ENCODE measurements around the gene CCDC12.

The CCDC12 gene

DNA sequence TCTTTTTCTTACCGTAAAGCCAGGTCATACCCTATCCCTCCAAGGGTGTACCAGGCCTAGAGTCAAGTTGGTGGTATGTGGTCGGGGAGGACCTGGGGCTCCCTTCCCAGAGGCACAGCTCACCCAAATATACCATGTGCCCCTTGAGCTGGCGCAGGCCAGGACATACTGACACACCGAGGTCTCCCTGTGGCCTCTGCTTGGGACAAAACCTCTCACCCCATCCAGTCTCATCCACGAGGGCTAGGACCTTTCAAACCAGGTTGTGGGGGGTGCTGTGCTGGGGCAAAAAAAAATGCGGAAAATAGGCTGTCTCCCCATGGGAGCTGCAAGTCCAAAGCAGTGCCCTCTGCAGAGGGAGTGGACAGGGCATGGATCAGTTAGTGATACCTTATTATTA lies 76.2 kb downstream of the CCDC12 start:
- H3K9me3 ChIP-seq (replicated peaks; ENCODE audit: insufficient read depth, low read length): no peaks in the 10 kb centered on the region
- no peak overlapping the region for H3K4me3 ChIP-seq (ENCODE audit: low read length)

DNA sequence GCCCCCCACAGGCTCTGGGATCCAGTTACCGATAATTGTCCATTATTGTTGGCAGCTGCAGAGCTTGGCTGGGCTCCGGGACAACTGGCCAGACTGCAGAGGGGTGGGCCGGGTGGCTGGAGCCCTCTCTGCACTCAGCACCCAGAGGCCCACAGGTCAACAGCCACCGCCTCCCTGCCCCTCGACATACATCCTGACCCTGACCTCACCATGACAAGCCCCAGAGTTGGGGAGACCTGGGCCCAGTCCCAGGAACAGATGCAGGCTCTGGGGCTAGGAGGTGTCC lies 76.6 kb downstream of the CCDC12 start:
- no peak overlapping the region for H3K9ac ChIP-seq (ENCODE audit: low read length)
- no peak overlapping the region for H3K4me3 ChIP-seq (ENCODE audit: low read length)
- H3K9me2 ChIP-seq (replicated peaks; ENCODE audit: insufficient read depth, low read length): no peaks in the 10 kb centered on the region
- H3K79me2 ChIP-seq (ENCODE audit: low read length): no peaks in the 10 kb centered on the region
- no peak overlapping the region for H3K4me2 ChIP-seq (ENCODE audit: low read depth, low read length)
- H3K36me3 ChIP-seq (replicated peaks; ENCODE audit: insufficient read depth, low read length): no peaks in the 10 kb centered on the region
- H3K4me1 ChIP-seq (ENCODE audit: low read length): no peaks in the 10 kb centered on the region
- H3F3A ChIP-seq (ENCODE audit: insufficient read depth, low read length): no peaks in the 10 kb centered on the region
- no peaks in the 10 kb centered on the region for H3K9me3 ChIP-seq (replicated peaks; ENCODE audit: insufficient read depth, low read length)
- no peak overlapping the region for H3K27ac ChIP-seq (ENCODE audit: low read length)
- TF ChIP-seq, protein P1, sequence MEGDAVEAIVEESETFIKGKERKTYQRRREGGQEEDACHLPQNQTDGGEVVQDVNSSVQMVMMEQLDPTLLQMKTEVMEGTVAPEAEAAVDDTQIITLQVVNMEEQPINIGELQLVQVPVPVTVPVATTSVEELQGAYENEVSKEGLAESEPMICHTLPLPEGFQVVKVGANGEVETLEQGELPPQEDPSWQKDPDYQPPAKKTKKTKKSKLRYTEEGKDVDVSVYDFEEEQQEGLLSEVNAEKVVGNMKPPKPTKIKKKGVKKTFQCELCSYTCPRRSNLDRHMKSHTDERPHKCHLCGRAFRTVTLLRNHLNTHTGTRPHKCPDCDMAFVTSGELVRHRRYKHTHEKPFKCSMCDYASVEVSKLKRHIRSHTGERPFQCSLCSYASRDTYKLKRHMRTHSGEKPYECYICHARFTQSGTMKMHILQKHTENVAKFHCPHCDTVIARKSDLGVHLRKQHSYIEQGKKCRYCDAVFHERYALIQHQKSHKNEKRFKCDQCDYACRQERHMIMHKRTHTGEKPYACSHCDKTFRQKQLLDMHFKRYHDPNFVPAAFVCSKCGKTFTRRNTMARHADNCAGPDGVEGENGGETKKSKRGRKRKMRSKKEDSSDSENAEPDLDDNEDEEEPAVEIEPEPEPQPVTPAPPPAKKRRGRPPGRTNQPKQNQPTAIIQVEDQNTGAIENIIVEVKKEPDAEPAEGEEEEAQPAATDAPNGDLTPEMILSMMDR (IDR thresholded peaks at IDR 0.05; ENCODE audit: low read length): no peak
- TF ChIP-seq EZH2phosphoT487 (IDR thresholded peaks at IDR 0.05; ENCODE audit: low read length) (no peak), EZH2 (optimal IDR thresholded peaks at IDR 0.05; ENCODE audit: low read depth, low read length) (no peak)
- no peaks in the 10 kb centered on the region for H4K20me1 ChIP-seq (ENCODE audit: insufficient read depth, low read length)
- DNase-seq: no peak
- H2AFZ ChIP-seq (ENCODE audit: low read length): no peak overlapping the region
- peaks cover 10% of the 10 kb centered on the region for H3K27me3 ChIP-seq (replicated peaks; ENCODE audit: insufficient read depth, low read length)

More for the DNA sequence above, 76.2 kb downstream of the CCDC12 start:
- Histone ChIP-seq H3K79me2 (ENCODE audit: low read length) (no peaks in the 10 kb centered on the region), H3F3A (ENCODE audit: insufficient read depth, low read length) (no peaks in the 10 kb centered on the region), H3K9ac (ENCODE audit: low read length) (no peak overlapping the region), H3K27me3 (replicated peaks; ENCODE audit: insufficient read depth, low read length) (peaks cover 10% of the 10 kb centered on the region), H3K4me1 (ENCODE audit: low read length) (no peaks in the 10 kb centered on the region), H4K20me1 (ENCODE audit: insufficient read depth, low read length) (no peaks in the 10 kb centered on the region), H3K9me2 (replicated peaks; ENCODE audit: insufficient read depth, low read length) (no peaks in the 10 kb centered on the region), H3K27ac (ENCODE audit: low read length) (no peak overlapping the region), H3K36me3 (replicated peaks; ENCODE audit: insufficient read depth, low read length) (no peaks in the 10 kb centered on the region), H2AFZ (ENCODE audit: low read length) (no peak overlapping the region), H3K4me2 (ENCODE audit: low read depth, low read length) (no peak overlapping the region)
- TF ChIP-seq, protein P1 (IDR thresholded peaks at IDR 0.05; ENCODE audit: low read length): no peak
- no peak for TF ChIP-seq EZH2 (optimal IDR thresholded peaks at IDR 0.05; ENCODE audit: low read depth, low read length)
- TF ChIP-seq EZH2phosphoT487 (IDR thresholded peaks at IDR 0.05; ENCODE audit: low read length): no peak
- DNase-seq: no peak

DNA sequence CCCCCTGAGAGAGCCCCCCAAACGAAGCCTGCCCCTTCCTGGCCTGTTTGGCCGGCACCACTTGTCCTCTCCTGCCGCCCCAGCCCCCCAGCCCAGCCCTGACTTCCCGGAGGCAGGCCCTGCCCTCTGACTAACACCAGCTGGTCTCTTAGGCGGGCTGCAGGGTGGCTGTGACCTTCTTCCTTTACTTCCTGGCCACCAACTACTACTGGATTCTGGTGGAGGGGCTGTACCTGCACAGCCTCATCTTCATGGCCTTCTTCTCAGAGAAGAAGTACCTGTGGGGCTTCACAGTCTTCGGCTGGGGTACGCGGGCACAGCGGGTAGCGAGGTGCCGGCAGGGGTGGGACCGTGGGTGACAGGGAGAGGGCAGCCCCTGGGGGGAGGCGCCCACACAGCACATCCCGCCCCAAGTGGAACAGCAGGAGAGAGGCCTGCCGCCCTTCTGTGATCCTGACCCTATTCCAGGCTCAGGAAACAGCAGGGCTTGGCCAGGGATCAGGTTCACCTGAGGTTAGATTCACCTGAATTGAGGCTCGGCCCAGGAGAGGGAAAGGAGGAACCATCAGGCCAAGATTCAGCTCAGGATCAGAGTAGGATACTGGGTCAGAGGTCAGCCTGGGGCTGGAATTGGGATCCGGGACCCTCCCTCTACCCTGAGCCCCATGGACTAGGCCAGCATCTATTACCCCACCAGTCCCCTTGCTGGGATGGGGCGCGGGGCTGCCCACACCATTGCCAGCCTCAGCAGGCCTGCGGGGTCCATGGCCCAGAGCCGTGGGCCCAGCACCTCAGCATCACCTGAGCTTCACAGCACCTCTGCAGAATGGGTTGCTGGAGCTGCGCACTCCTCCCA lies 77.2 kb downstream of the CCDC12 start:
- Histone ChIP-seq H3K4me1 (ENCODE audit: low read length) (no peaks in the 10 kb centered on the region), H3K36me3 (replicated peaks; ENCODE audit: insufficient read depth, low read length) (no peaks in the 10 kb centered on the region), H3K4me3 (ENCODE audit: low read length) (no peak overlapping the region), H4K20me1 (ENCODE audit: insufficient read depth, low read length) (no peaks in the 10 kb centered on the region), H3K4me2 (ENCODE audit: low read depth, low read length) (no peak overlapping the region), H3K9me3 (replicated peaks; ENCODE audit: insufficient read depth, low read length) (no peaks in the 10 kb centered on the region), H3F3A (ENCODE audit: insufficient read depth, low read length) (no peaks in the 10 kb centered on the region), H2AFZ (ENCODE audit: low read length) (no peak overlapping the region), H3K27me3 (replicated peaks; ENCODE audit: insufficient read depth, low read length) (peaks cover 10% of the 10 kb centered on the region), H3K9ac (ENCODE audit: low read length) (no peak overlapping the region), H3K79me2 (ENCODE audit: low read length) (no peaks in the 10 kb centered on the region), H3K27ac (ENCODE audit: low read length) (no peak overlapping the region), H3K9me2 (replicated peaks; ENCODE audit: insufficient read depth, low read length) (no peaks in the 10 kb centered on the region)
- TF ChIP-seq EZH2phosphoT487 (IDR thresholded peaks at IDR 0.05; ENCODE audit: low read length) (no peak), EZH2 (optimal IDR thresholded peaks at IDR 0.05; ENCODE audit: low read depth, low read length) (no peak)
- TF ChIP-seq, protein P1 (IDR thresholded peaks at IDR 0.05; ENCODE audit: low read length): no peak
- no peak for DNase-seq
